Ammon's horn (tissue), 1 donor: ENCODE data around the gene DARS2.

Experiments
- DNase-seq: peaks from one replicate; pipeline ENCODE4 v3.0.0-alpha.2; 2016; ENCODE audit warnings: low spot score

The DARS2 gene

GRCh38 chr1:173887627-173888026, 63.2 kb downstream of the DARS2 start:
- DNase-seq = no peak

- DNase-seq = no peak
Measured at GRCh38 chr1:173888749-173889148, 64.3 kb downstream of the DARS2 start.

- DNase-seq = no peak
Measured at GRCh38 chr1:173889885-173890284, 65.4 kb downstream of the DARS2 start.

DNA sequence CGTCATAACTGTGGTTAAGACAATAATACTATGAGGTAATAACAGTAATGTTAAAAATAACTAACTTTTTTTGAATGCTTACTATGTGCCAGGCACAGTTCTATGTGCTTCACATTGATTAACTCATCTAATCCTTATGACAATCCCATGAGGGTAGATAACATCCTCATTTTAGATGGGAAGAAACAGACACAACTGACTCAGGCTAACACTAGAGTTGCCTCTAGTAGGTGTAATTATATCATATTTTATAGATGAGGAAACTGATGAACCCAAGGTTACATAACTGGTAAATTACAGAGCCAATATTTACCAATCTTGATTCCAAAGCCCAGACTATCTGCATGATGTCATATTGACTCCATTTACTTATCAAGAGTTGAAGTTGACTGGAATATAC, 69.1 kb downstream of the DARS2 start:
- DNase-seq = no peak

GRCh38 chr1:173894189-173894588, 69.7 kb downstream of the DARS2 start:
- no peak for DNase-seq

DNA sequence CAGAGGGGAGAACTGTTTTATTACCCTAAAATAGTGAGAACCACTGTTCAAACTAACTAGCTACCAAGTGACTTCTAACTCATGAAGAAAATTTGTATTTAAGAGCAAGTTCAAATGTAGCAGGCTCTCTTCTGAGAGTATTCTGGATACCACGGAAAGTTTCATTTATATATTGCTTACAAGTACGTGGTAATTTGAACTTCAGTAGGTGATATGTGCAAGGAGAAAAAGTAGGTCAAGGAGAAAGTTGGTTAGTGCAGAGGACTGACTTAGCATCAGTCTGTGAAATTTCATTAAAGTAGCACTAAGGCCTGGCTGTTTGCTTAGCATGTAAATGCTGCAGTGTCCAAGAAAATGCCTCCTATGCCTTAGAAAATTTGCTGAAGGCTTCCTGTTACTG, 76.0 kb downstream of the DARS2 start:
- DNase-seq = no peak

DNA sequence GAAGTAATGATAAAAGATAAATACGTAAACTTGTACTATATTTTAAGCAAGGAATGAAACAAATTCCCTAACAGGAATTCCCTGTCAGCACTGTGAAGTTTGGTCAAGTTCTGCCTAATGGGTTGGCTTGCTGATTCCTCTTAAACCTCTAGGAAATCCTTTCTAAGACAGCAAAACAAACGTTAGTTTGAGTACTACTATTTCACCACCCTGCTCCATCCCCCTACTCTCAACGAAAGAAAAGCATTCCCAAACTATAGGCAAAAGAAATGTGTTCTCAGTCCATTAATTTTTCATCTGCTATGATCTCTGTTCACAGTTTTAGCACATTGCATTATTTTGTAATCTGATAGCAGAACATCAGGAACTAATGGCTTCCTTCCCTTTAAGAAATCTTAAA, 76.5 kb downstream of the DARS2 start:
- no peak for DNase-seq

- DNase-seq = no peak
Measured at GRCh38 chr1:173903827-173904531, 79.5 kb downstream of the DARS2 start.
